Measurements from ENCODE around the gene APC2.

DNA sequence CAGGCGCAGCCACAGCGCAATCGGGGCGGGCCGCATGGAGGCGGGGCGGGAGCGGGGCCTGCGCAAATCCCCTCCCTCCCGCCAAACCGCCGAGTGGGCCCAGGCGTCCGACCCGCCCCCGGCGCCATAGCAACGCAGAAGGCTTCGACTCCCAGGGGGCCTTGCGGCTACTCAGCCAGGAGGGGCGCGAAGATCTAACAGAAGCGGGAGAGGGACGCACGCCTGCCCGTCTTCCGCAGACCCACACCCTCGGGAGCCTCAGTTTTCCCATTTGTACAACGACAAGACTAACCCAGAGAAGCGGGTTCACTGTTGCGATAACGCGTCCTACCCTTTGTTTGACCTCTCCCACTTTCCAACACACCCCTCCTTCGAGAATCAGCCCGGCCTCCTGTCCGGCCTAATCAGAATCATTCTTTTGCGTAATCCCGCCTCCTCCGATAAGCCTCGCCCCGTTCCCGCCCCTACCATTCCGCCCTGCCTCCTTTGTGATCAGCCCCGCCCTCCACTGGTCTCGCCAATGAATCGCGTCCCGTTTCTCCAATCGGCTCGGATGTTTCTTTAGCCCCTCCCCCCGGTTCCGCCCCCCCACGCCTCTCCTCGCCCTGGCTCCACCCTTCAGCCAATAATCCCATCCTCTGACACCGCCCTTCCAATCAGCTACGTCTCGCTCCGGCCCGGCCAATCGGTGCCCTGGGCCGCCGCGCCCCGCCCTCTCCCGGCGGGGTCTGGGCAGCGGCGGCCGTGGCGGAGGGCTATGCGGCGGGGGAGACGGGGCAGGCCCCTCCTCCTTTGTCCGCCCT, 40.6 kb downstream of the APC2 start, which contains the start of gene PCSK4:
- TF ChIP-seq EZH2 (IDR thresholded peaks at IDR 0.05) (no peak), POLR2AphosphoS5 (IDR thresholded peaks at IDR 0.05; ENCODE audit: borderline replicate concordance, low read depth, low read length) (peak; percentile 61; the same call in 1 of the 2 replicates)

All from SK-N-MC (cell line).